Stimulated activated CD4-positive, alpha-beta T cell treated with anti-CD3 and anti-CD28 coated beads, TNF-alpha, amount 100 ng/mL, for 24 hours (primary cell): ENCODE data around the gene SLC5A4.
A peak's percentile ranks its signal among the peaks of the same experiment; 100 is the strongest.
"Not testable (repeated sequence)": the region's sequence is repeated elsewhere in the genome, so short reads cannot be mapped to it uniquely, and the experiment has no call there.

Experiments used
- DNase-seq, 3 experiments: peaks; one replicate each; pipeline ENCODE4 v3.0.0-alpha.2; 2020; ENCODE audit warnings: low read depth in 3 of 3

The SLC5A4 gene

DNA sequence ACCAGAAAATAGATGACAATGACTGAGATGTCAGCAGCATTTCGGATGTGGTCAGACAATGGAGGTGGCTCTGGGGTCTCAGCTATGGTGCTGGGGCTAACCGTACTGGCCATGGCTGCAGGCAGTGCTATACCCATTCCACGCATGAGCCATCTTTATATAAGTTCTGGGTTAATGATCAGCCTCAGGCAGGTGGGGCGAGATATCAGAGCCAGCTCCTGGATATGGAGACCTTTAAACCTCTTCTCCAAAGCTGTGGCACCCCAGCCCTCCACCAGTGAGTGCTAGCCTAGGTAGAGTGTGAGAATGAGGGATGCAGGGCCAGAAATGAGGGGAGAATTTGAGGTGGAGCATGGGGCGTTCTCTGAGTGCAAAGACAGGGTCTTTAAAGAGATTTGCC is at the start of gene SLC5A4:
SLC5A4 (minus strand) TSS at position 131 of the 400 bp plus-strand sequence; CDS start at position 113, 18 bp downstream.
- DNase-seq, result no peak

GRCh38 chr22:32293921-32294320 is 38.8 kb upstream of the SLC5A4 start:
- DNase-seq, result not testable (repeated sequence)

DNA sequence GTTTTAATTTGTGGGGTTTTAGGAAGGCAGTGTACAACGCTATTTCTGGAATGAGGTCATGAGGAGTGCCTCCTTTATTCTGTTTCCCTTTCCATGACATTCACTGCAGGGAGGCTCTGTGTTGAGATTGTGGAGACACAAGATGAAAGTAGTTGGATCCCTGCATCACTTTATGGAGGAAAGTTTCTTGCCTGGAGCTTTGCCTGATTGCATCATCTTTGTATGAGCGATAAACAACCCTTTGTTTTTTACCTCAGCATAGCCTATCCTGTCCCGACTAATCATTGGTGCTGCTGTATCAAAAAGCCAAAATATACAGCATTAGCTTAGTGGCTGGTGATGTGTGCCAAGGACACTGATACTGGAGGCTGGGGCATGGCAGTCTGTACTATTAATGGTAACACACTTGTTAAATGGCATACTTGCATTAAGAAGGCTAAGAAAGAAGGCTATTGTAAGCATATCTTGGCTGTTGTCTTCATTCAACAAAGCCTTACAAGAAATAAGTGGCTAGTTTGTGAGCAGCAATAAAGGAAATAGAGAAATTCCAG is 31.2 kb upstream of the SLC5A4 start:
- DNase-seq, result no peak

DNA sequence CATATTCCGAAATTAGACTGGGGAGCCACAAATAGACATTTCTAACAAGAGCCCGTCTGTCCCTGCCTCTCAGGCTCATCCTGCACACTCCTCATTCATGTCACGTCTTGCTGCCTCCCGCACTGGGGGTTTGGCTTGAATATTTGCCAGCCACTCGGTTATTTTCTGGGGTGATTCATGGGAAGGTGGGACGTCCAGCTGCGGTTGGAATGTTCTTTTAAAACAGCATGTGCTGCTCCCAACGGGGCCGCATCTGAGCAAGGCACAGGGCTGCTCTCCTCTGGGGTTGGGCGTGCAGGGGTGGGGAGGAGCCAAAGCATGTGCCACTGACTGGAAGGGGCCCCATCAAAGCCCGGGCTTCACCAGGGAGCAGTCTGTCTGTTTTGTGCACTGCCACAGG is 25.9 kb upstream of the SLC5A4 start:
- DNase-seq, result no peak

- DNase-seq, result not testable (repeated sequence)
Measured at GRCh38 chr22:32275353-32275752, 20.2 kb upstream of the SLC5A4 start.

- no peak for DNase-seq
Measured at GRCh38 chr22:32271389-32271788, 16.2 kb upstream of the SLC5A4 start.

DNA sequence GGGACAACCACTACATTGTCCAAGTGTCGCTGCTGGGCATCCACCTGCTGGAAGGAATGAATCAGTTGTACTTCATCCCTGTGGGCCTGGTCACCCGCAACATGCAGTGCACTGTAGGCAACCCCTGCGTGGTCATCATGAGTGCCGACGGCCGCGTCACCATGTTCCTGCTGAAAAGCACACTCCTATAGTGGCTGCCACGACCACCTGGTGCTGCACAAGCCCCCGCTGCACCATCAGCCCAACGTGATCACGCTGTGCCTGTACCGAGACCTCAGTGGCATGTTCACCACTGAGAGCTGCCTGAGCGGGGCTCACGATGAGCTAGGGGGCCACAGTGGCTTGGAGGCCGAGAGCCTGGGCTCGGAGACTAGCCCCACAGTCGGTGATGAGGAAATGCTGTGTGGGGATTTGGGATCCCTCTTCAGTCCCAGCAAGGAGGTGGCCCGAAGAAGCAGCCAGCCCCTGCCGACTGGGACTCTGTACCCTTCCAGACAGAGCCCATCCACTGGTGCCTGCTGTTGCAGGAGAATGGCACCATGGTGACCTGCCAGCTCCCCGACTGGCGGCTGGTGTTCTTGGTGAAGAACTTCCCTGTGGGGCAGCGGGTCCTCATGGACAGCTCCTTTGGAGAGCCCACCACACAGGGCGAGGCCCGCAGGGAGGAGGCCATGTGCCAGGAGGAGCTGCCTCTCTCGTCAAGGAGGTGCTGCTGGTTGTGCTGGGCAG is 15.7 kb upstream of the SLC5A4 start:
- no peak for DNase-seq

DNA sequence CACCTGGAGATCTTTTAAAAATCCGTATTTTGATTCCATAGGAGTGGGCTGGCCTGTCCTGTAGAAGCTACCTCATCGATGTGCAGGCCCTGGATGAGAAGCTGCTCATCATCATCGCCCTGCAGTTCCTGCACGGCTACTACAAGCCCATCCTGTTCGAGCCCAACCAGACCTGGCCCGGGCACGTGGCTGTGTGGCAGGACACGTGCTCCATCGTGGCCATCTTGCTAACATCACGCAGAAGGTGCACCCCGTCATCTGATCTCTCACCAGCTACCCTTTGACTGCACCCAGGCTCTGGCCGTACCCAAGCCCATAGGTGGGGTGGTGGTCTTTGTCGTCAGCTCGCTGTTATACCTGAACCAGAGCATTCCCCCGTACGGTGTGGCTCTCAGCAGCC is 14.2 kb upstream of the SLC5A4 start:
- DNase-seq, result no peak

DNA sequence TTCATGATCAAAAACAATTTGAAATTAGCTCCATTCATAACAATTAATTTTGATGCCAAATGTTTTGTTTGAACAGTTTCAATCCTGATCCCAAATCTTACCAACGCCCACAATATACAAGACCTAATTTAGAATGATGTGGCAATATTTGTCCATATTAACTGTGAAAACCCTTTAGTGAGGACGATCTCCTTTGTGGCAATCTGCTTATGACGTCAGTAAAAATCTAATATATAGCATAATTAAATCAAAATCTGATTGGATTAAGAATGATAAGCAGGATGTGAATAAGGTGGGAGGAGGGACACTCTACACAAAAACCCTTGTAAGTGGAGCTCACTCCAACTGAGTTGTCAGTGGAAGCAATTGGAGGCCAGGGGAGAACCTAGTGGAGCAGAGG is 11.9 kb upstream of the SLC5A4 start:
- no peak for DNase-seq

- peak; percentile 43 to 70 (median 66) for DNase-seq
Measured at GRCh38 chr22:32265882-32266767, 11.0 kb upstream of the SLC5A4 start.

- not testable (repeated sequence) for DNase-seq
Measured at GRCh38 chr22:32263678-32264077, 8.5 kb upstream of the SLC5A4 start.

DNA sequence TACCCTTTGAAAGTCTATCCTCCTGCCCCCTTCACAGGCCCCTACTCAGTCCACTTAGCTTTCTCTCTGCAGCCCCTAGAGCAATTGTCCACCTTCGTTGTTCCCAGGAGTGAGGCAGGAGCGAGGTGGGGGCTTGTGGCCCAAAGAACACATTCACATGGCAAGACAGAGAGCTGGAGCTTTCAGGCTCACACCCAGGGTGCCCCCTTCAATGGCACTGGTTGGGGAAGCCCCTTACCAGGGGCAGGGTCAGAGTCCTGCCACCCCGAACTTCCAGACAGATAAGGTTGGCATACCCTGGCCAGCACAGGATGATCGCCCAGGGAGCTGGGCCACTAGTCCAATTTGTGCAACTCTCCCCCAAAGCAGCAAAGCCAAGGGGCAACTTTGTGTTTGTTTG is 6.2 kb upstream of the SLC5A4 start:
- no peak for DNase-seq

- no peak for DNase-seq
Measured at GRCh38 chr22:32258791-32259190, 3.6 kb upstream of the SLC5A4 start.

- no peak for DNase-seq
Measured at GRCh38 chr22:32255726-32256125, 579 bp upstream of the SLC5A4 start.

- DNase-seq, result no peak
Measured at GRCh38 chr22:32249231-32249630, 5.9 kb downstream of the SLC5A4 start.

- no peak for DNase-seq
Measured at GRCh38 chr22:32248276-32248675, 6.9 kb downstream of the SLC5A4 start.

DNA sequence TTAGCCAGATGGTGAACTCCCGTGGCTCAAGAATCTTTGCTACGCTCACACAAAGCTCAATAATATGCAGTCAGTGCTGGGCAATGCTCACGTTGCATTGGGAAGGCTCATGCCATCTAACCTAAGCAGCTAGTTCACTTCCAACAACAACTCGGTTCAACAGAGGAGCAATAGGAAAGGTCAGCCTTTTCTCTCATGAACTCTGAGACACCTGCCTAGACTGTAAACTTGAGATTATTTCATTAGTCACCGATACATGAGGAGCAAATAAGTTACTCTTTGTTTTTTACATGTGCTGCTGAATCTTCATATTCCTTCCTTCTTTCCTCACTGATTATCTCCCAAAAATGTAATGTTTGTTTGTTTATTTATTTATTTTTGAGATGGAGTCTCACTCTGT is 9.0 kb downstream of the SLC5A4 start:
- DNase-seq, result no peak

- DNase-seq, result no peak
Measured at GRCh38 chr22:32245042-32245441, 10.1 kb downstream of the SLC5A4 start.

DNA sequence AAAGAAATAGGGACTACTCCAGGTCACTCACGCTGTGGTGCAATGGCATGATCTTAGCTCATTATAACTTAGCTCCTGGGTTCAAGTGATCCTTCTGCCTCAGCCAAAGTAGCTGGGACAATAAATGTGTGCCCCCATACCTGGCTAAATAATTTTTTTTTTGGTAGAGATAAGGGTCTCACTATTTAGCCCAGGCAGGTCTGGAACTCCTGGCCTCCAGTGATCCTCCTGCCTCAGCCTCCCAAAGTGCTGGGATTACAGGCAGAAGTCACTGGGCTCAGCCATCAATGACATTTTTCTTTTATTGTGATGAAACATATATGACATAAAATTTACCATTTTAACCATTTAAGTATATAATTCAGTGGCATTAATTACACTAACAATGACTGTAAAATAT is 10.6 kb downstream of the SLC5A4 start:
- DNase-seq, result no peak

DNA sequence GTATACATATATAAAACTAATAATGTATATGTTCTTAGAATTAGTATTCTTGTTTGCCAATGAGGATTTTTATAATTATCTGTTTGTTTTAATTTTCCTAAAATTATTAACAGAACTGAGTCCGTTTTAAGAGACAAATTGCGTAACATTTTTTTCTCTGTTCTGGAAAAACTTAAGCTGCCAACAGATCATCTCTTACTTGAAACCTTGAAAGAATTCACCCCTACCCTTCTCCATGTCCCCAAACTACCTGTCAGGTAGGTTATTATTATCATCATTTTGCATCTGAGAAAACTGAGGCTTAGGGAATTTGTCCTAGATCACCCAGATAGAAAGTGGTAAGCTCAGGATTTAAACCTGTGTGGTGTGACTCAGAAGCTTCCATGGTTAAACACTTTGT is 14.7 kb downstream of the SLC5A4 start:
- no peak for DNase-seq

DNA sequence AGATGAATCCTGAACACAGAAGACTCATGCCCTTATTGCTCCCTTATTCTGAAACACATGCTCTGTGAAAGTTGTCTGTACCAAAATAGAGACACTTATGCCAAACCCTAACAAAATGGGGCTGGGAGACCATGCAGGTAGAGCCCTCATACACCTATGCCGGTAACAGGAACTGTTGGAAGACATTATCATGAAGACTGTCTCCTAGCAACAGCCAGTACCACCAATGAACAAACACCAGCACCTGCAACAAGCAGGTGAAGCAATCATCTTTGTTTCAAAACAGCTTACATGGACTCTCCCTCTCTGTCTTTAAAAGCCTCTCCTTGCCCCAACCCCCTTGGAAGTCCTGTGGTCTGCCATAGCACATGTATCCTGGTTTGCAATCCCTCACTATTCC is 17.2 kb downstream of the SLC5A4 start:
- no peak for DNase-seq

DNA sequence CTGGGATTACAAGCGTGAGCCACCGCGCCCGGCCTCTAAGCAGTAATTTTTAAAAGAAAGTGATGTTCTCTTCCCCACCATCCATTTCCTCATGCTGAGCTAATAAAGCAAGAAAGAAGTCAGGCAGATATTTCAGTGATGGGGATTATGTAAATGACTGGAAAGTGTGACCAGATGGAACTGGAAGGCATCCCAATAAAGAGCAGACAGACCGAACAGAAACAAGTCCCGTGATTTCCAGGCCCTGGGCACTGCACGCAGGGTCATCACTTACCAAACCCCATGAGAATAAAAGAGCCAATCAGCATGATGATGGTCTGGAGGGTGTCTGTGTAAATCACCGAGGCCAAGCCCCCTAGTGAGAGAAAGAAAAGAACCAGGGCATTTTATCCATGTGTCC is 18.2 kb downstream of the SLC5A4 start:
- no peak for DNase-seq

DNA sequence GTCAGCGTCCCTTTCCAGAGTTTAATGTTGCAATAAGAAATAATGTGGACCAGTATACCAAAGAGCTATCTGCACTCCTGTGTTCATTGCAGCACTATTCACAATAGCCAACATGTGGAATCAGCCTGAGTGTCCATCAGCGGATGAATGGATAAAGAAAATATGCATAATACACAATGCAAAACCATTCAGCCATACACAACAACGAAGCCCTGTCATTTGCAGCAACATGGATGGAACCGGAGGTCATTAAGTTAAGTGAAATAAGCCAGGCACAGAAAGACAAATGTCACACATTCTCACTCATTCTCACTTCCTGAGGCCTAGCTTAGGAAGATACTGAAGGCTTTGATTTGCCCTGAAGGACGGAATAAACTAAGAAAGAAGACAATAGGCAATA is 22.1 kb downstream of the SLC5A4 start:
- no peak for DNase-seq
